GM21825 (cell line): ENCODE data around the gene ZMIZ1.

ENCODE experiments used
- ATAC-seq: cut with Tn5 transposase; IDR thresholded peaks from one replicate; pipeline ENCODE4 v1.9.1; 2021; ENCODE audit warnings: mild to moderate bottlenecking, moderate library complexity; ENCODE audit not compliant: unreplicated experiment

Gene ZMIZ1

DNA sequence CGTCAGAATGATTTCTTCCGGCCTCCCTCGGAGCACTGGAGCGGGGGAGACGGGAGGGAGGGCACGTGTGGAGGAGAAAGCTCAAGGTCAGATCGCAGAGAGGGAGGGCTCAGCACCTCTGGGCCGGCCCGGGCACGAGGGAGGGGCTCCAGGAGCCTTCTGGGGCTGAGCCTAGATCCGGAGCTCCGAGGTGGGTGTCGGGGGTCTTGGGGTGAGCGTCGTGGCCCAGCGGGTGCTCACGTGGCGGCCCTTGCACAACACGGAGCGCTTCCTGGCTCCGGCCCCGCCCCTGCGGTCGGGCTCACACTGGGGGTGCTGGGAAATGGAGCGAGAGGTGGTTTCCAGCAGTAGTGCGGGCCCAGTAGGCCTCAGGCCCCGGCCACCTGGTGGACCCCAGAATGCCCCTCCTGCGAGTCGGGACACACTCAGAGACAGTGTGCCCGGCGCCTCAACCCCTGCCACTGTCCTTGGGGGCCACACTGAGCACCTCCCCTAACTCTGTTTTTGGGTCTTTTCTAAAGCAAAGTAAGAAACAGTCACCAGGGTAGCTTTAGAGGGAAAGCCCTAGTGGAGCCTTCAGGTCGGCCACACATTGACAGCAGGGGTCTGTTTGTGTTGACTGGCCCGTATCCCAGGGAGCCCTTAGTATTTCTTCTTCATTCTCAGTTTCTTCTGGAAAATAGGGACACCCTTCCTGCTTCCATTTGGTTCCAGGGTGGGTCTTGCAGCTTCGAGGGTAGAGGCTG lies 279.3 kb downstream of the ZMIZ1 start:
- ATAC-seq = peak; percentile 66

DNA sequence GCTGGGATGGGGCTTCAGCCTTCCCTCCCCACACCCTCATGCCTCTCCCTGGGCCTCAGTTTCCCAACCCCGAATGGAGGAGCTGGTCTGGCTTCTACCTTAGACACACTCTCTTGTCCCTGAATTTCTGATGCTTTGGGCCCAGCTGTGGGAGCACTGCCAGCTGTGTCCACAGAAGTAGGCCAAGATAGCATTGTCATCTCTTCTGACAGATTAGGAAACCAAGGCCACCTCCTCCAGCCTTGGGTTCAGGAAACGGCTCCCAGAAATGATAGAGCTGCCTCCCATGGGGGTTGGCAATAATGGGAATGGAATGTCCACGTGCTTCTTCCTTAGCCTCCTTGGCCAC lies 279.8 kb downstream of the ZMIZ1 start:
- ATAC-seq = no peak

DNA sequence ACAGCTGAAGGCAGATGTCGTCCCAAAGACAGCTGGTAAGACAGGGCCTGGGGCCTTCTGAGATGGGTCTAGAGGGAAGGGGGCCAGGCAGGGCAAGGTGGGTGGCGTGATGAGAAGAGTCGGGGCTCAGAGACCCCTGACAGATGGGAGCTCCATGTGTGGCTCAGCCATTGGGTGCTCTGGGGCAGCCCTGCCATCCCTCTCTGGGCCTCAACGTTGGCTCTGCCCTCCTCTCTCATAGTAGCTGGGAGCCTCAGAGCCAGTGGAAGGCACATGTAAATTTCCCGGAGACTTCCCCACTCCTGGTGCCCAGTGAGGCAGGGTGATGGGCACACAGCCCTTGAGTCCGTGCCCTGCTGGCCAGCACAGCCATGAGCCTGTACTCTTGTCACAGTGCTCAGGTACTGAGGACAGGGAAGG lies 280.3 kb downstream of the ZMIZ1 start:
- ATAC-seq = no peak

DNA sequence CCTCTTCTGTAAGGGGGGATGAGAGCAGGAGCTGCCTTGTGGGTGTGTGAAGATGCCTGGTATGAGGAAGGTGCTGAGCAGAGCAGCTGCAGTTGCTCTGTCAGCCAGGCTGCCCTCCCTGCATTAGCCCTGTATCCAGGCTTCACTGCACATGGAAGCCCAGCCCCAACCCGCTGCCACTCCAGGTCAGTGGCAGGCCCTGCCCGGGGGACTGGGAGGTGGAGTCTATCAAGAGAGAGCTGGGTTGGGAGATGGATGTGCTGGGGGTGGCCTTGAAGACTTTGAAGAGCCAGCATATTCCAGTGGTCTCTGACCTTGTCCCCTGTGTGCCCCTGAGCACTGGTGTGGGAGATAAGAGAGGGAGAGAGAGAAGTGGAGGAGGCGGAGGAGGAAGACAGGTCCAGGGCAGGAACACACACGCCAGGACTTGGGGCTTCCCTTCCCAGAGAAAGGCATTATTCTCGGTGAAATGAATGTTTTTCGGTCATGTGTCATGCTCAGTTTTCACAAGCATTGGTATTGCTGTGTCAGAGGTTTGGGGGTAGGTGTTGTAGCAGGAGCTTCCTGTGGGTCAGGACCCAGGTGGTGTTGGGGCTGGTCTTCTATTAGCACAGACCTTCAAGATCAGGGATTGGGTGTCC lies 281.1 kb downstream of the ZMIZ1 start:
- no peak for ATAC-seq

DNA sequence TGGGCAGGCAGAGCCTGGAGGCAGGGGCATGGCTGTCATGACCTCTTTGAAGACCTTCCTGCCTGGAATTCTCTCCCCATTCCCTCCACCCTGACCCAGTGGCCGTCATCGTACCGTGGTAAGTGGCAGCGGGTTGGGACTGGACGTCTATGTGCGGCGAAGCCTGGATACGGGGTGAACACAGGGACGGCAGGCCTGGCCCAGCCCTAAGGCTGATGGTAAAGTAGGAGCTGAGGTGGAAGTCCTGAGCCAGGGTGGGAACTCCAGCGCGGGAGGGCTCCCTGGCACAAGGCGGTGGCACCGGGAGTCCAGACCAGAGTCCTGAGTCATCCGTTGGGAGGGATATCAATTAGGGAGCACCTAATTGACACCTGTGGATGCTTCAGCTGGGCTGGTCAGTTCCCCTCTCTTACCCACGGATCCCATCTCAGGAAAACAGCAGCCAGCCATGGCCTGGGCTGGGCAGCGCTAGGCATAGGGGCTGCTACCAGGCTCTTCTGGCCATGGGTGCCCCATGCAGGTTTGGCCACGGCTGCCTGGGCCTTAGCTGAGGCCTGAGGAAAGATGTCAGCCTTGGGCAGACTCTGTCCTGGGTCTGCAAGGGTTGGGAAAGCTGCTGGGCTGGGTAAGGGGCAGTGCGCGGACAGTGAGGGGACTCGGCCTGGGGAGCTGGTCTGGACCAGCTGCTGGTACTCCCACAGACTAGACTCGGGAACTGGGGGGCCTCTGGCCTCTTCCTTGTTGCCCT lies 281.8 kb downstream of the ZMIZ1 start:
- no peak for ATAC-seq

DNA sequence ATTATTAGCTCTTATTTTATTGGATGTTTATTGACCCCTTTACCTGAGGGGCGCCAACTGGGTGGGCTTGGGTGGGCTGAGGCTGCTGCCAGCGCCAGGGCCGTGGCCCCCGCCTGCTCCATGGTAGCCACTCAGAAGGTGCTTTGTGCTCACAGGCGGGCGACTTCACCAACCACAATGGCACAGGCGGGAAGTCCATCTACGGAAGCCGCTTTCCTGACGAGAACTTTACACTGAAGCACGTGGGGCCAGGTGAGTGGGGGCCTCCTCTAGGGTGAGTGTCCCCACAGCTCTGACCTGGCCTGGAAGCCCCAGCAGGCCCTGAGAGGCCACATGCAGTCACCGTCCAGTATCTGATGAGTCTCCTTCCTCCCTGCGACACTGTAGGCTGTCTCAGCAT lies 282.6 kb downstream of the ZMIZ1 start:
- ATAC-seq = no peak

DNA sequence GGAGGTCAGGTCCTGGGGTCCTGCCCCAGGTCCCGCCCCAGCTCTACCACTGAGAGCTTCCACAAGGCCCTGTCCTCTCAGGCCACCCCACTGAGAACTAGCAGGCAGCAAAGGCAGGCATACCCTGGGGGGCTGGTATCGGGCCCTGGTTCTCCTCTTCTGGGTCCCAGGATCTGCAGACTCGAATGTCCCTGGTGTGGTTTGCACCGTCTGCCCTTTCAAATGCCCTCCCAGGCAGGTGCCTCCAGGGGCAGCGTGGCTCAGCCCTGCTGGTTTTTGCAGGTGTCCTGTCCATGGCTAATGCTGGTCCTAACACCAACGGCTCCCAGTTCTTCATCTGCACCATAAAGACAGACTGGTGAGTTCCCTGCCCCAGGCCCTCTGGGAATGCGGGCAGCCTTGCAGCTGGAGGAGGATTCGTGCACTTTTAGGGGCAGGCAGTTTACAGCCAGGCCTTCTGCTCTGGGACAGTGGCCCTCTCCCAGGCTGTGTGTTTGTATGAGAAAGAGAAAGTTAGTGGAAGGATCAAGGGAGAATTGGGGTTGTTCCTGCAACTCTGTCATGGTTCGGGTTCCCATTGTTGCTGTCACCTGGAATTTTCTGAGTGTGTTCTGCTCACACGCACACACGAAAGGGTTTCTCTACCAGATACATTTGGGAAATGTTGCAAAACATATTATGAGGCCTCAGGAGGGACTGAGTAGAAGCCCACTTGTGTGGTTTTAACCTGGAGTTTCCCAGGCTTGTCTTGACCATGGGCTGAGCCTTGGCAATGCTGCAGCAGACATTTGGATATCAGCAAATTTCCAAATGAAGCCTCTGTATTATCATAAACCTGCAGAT lies 283.5 kb downstream of the ZMIZ1 start:
- no peak for ATAC-seq

DNA sequence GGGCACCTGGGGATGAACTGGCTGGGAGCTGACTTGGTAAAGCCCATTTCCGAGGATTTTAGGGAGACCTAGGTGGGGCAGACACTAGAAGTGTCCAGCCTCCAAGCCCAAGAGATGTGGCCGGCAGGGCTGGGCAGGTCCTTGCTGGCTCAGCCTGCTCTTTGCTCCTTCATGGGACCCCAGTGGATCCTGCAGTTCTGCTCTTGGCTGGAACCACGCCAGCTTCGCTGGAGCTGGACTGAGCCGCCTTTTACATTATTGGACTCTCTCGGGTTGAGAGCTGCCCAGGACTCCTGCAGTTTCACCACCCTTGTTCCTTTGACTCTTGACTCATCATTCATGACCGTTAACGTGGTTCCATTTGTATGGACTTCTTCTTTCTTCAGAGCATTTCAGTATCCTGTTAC lies 284.2 kb downstream of the ZMIZ1 start:
- ATAC-seq = no peak

DNA sequence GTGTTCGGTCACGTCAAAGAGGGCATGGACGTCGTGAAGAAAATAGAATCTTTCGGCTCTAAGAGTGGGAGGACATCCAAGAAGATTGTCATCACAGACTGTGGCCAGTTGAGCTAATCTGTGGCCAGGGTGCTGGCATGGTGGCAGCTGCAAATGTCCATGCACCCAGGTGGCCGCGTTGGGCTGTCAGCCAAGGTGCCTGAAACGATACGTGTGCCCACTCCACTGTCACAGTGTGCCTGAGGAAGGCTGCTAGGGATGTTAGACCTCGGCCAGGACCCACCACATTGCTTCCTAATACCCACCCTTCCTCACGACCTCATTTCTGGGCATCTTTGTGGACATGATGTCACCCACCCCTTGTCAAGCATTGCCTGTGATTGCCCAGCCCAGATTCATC lies 285.0 kb downstream of the ZMIZ1 start:
- no peak for ATAC-seq

DNA sequence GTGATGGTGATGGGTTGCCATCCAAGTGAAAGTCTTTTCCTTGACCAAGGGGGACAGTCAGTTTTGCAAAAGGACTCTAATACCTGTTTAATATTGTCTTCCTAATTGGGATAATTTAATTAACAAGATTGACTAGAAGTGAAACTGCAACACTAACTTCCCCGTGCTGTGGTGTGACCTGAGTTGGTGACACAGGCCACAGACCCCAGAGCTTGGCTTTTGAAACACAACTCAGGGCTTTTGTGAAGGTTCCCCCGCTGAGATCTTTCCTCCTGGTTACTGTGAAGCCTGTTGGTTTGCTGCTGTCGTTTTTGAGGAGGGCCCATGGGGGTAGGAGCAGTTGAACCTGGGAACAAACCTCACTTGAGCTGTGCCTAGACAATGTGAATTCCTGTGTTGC lies 285.4 kb downstream of the ZMIZ1 start:
- ATAC-seq = no peak

DNA sequence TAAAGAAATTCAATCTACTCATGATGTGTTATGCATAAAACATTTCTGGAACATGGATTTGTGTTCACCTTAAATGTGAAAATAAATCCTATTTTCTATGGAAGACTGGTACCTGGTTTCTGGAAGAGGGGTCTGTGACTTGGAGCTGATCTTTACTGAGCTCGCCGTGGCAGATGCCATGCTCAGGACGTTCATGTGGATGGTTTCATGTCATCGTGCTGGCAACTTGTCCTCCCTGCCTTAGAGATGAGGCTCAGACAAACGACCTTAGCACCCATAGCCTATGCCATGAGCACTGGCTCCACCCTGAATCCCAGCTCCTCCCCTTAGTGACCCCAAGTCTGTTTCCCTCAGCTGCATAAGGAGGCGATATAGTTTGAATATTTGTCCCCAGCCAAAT lies 285.8 kb downstream of the ZMIZ1 start:
- no peak for ATAC-seq

DNA sequence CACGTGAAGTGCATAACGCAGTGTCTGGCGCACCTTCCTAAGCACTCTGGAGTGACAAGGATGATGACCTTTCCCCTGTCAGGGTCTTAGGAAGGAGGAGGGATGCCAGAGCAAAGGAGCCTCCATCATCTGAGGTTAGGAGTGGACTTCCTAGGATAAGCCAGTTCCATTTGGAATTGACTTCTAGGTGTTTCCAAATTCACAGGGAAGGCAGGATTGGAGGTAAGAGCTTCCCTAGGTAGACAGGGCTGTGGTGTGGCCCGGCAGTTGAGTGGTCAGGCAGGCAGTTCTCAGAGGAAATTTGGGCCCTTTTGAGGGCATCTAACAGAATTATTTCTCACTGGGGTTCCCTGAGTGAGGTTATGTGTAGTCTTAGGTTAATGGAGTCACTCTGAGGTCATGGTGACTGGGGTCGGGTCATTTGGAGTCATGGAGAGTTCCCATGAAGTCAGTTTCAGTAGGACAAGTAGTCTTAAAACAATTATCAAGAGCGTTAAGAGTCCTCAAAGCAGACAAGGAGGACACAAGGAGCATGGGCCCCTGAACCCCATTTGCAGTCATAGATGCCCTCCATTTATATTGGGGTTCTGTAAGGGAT lies 286.8 kb downstream of the ZMIZ1 start:
- ATAC-seq = no peak

DNA sequence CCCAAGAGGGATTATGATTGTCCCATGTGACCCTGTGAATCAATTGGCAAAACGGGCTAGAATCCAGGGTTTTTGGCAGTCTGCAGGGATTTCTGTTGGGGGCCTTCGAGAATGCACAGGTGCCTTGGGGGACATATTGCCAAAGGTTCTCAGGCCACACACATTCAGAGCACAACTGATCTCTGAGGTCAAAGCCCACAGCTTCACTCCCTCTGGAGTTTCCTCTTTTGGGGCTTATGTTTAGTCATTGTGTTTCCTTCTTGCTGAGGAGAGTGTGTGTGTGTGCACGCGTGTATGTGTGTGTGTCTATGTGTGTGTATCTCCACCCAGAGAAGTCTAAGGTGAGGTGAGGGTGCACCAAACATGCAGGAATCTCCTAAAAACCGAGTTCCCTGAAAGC lies 287.3 kb downstream of the ZMIZ1 start:
- no peak for ATAC-seq

DNA sequence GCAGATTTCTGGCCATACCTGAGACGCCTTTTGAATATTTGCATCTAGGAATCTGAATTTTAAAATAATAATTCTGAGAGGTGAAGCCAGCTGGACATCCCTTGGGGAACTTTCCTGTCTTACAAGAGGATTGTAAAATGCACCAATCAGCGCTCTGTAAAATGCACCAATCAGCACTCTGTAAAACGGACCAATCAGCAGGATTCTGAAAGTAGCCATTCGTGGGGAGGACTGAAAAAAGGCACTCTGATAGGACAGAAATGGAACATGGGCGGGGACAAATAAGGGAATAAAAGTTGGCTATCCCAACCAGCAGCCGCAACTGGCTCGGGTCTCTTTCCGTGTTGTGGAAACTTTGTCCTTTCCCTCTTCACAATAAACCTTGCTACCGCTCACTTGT lies 288.4 kb downstream of the ZMIZ1 start:
- no peak for ATAC-seq

DNA sequence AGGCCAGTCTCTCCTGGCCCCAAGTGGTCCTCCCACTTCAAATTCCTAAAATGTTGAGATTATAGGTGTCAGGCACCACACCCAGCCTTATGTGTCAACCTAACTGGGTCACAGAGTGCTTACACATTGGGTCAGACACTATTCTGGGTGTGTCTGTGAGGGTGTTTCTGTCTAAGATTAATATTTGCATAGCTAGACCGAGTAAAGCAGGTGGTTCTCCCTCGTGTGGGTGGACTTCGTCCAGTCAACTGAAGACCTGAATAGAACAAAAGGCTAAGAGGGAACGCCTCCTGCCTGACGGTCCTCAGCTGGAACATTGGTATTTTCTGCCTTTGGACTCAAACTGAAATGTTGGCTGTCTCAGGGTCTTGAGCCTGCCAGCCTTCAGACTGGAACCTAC lies 290.0 kb downstream of the ZMIZ1 start:
- no peak for ATAC-seq

DNA sequence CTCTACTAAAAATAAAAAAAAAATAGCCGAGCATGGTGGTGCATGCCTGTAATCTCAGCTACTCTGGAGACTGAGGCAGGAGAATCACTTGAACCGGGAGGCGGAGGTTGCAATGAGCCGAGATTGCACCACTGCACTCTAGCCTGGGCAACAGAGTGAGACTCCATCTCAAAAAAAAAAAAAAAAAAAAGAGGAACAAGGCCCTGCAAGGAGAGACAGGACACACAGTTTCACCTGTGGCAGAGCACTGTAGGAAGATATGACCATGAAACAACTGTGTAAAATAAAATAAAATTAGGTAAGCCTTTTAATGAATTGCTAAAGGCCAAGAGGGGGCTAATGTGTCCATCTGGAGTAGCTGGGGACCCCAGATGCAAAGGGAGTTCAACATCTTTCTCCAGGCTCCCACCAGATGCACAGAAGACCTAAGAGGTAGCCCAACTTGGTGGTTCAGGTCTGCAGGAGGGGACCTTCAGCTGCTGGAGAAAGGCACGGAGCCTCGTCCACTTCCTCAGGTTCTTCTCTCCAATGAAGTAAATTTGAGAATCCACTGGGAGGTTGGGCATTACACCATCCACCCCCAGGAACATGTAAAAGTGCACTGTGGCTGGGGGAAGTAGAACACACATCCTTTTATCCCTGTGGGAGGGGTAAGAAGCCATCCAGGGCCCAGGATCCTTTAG lies 291.2 kb downstream of the ZMIZ1 start:
- ATAC-seq = no peak

DNA sequence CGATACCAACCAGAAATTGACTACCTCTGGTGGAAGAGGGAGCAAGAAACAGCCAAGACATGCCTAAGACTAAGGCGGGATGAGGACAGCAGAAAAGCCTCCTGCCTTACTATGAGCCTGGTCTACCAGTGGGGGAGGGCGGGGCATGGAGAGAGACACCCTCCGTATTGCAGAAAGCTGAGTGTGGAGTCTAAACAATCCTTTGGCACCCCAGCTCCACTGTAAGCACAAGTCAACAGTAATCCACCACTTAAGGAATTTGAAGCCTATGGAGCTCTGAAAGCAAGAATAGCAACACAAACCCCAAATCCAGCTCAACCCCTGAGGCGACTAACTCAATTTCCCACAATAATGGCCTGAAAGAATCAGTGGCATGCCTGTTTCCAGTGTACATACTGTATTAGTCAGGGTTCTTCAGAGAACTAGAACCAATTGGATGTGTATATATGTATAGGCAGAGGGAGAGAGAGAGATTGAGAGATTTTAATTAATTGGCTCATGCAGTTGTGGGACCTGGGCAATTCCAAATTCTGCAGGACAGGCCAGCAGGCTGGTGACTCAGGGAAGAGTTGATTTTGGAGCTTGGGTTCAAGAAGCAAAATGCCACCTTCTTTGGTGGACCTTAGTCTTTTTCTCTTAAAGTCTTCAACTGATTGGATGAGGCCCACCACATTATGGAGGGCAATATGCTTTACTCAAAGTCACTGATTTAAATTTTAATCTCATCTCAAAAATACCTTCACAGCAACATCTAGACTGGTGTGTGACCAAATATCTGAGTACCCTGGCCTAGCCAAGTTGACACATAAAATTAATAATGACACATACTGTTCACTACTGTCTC lies 292.0 kb downstream of the ZMIZ1 start:
- no peak for ATAC-seq

DNA sequence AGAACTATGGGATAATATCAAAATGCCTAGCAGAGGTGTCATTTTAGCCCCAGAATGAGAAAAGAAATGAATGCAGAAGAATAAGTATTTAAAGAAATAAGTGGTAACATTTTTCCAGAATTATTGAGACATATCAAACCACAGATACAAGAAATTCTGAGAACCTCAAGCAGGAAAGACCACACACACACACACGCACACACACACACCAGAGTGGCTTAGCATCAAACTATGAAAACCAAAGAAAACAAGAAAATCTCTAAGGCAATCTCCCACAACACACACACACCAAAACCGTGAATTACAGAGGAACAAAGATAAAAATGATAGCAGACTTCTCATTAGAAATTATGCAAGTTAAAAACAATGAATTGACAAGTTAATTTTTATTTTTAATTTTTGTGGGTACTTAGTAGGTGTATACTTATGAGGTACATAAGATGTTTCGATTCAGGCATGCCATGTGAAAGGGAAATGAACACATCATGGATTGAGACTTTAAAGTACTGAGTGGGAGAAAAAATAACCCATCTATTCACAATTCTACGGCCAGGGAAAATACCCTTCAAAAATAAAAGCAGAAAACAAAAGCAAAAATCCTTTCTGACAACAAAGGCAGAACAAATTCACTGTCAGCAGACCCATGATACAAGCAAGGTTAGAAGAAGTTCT lies 293.1 kb downstream of the ZMIZ1 start:
- ATAC-seq = no peak
